GM19099 (cell line): ENCODE measurements around the gene NKX1-1.

Experiments
- POLR2A ChIP-seq: IDR thresholded peaks from 3 replicates; pipeline ENCODE4 v1.6.1; 2011; ENCODE audit warnings: low read depth; ENCODE audit not compliant: insufficient read length; ENCODE audit errors: extremely low read depth

The NKX1-1 gene

DNA sequence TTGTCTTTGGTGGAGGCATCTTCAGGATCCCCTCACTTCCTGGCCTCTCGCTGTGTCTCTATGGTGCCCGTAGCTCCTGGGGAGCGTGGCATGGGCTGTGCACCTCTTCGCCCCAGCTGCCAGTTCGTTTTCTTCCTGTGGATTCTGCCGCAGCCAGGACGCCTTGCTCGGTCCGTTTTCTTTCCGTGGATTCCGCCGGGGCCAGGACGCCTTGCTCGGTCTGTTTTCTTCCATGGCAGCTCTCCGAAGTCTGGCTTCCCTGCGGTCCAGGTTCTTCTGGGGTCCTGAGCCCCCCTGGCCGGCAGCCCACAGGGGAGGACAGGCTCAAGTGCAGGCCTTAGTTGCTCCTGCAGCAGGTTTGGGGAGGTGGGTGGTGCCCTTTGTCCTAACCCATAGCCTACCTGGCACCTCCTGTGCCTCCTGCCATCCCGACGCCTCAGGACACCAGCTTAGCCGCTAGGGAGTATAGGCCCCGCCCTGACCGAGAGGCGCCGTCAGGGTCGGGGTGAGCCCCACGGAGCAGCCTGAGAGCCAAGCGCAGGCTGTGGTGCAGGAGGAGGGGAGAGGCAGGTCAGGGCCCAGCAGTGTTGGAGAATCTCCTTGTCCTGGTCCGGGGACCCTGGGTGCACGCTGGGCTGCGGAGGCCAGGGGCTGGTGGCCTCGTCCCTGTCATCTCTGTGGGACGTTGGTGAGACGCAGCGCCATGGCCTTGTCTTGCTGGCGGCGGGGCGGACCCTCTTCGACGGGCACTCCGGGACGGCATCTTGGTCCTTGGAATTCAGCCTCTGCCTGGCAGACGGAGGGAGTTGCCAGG, 32.1 kb downstream of the NKX1-1 start:
- TF ChIP-seq POLR2A = no peak

DNA sequence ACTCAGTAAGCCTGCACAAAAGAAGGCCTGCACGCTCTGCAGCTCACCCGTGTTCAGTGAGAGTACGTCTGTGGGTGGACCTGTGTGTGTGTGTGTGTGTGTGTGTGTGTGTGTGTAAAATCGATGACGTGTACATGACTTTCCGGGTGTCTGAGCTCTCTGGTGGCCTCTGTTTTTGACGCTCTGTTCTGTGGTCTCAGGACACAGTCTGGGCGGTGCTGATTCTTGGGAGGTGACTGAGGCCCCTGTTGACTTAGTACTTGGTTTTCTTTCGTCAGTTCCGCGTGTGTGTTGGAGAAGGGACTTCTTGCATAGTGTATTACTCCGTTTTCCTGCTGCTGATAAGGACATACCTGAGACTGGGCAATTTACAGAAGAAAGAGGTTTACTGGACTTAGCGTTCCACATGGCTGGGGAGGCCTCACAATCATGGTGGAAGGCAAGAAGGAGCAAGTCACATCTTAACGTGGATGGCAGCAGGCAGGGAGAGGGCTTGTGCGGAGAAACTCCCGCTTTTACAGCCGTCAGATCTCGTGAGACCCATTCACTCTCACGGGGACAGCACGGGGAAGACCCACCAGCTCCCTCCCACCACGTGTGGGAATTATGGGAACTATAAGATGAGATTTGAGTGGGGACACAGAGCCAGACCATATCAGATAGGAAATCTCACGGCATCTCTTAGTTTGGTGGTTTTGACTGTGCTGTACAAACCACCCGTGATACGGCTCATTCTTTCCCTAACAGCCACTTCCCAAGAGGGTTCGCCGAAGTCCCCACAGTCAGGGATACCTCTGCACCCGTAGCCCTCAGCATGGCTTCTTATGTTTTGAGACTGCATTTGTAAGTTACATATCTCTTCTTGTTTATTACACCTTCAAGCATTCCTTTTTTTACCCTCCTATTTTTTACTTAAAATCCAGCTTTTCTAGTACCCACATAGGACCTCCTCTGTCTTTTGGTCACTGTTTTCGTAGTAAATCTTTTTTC, 34.8 kb downstream of the NKX1-1 start:
- no peak for TF ChIP-seq POLR2A

- no peak for TF ChIP-seq POLR2A
Observed at GRCh38 chr4:1370321-1371124, 35.7 kb downstream of the NKX1-1 start.

DNA sequence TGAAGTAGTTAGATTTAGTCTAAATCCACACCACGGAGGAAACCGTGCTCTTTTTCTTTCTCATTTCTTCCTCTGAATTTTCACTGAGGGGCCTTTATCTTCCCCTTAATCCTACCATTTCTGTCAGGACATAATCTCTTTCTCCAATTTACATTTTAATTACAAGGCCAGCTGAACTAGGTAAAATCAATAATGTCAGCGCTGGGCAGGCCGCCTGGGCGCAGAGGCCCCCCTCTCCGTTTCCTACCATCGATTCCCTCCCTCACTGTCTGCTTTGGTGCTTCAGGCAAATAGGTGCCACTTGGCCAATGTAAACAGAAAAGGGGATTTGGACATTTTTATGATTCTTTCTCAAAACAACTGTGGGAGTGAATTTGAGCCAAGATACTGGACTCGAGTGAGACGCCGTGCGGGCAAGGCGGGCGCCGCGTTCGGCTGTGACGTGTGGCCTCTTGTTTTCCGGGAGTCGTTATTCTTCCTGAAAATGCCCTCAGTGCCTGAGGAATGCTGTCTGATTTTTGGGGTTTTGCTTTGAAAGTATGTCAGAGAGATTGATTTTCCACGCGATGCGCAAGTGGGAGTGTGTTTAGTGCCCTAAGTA, 36.7 kb downstream of the NKX1-1 start:
- no peak for TF ChIP-seq POLR2A

GRCh38 chr4:1369091-1369450, 37.2 kb downstream of the NKX1-1 start:
- no peak for TF ChIP-seq POLR2A

GRCh38 chr4:1368421-1369090, 37.7 kb downstream of the NKX1-1 start:
- TF ChIP-seq POLR2A = no peak

GRCh38 chr4:1367936-1368289, 38.3 kb downstream of the NKX1-1 start:
- no peak for TF ChIP-seq POLR2A

GRCh38 chr4:1367230-1367935, 38.9 kb downstream of the NKX1-1 start:
- TF ChIP-seq POLR2A = no peak

- no peak for TF ChIP-seq POLR2A
Observed at GRCh38 chr4:1366371-1367229, 39.6 kb downstream of the NKX1-1 start.

GRCh38 chr4:1365271-1366178, 40.7 kb downstream of the NKX1-1 start:
- no peak for TF ChIP-seq POLR2A

DNA sequence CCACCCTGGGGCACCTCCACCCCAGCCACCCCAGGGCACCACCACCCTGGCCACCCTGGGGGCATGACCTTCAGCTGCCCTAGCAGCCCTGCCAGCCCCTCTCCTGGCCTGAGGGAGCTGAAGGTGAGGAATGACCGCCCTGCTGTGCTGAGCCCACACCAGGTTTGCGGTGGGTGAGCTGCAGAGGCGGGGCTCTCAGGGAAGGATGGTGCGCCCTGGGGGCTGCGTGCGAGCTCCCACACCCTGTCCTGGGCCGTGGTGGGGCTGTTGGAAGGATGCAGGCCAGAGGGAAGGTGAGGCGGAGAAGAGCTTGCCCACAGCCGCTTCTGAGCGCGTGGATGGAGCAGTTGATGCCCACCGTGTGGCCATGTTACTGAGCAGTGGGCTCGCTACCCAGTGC, 41.5 kb downstream of the NKX1-1 start:
- TF ChIP-seq POLR2A = no peak

GRCh38 chr4:1364217-1364616, 42.0 kb downstream of the NKX1-1 start:
- TF ChIP-seq POLR2A = no peak
